Measurements from ENCODE around the gene SLC9A1.

Gene SLC9A1

DNA sequence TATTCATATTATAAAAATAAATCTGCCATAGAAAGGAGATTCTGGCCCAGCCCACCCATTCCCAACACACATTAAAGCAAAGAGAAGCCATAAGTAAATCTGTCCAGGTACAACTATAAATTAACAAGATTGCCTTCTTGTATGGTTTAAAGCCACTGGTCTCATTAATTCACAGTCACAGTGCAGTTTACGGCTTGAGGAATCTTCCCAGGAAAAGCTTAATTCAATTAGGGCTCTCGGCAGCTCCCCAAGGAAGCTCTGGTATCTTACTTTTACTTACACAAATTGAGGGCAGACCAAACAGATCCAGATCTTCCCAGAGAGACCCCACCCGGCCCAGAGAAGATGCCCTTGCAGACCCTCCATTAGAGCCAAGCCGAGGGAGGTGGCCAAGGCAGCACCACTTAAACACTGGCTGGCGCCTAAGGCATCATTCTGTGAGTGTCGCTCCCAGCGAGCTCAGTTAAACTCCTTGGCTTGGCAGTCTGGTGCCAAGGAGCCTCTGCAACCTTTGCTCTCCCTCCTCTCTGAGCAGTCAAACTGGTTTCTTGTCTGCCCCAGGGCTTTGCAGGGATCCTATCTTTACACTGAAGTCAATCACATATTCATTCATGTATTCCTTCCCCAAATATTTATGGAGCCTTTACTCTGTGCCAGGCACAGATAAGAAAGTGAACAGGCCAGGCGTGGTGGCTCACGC is 10.7 kb downstream of the SLC9A1 start:
- Histone ChIP-seq H3K36me3 (ENCODE audit: insufficient read depth, low read length) (peaks cover 2% of the 10 kb centered on the region; the same call in 1 of the 2 replicates), H3K9me3 (ENCODE audit: insufficient read depth, low read length, severe bottlenecking) (no peaks in the 10 kb centered on the region), H3K4me1 (ENCODE audit: insufficient read depth, low read length) (0 out of 2 replicates have a peak, but pooled peaks cover 2% of the 10 kb centered on the region), H3K27ac (ENCODE audit: low read length) (no peak overlapping the region), H3K27me3 (ENCODE audit: insufficient read depth, low read length, poor library complexity) (no peaks in the 10 kb centered on the region), H3K79me2 (ENCODE audit: insufficient read depth, low read length) (peaks cover 62% of the 10 kb centered on the region), H2AFZ (ENCODE audit: low read depth, low read length) (no peak overlapping the region), H3K4me2 (ENCODE audit: insufficient read depth, low read length) (no peak overlapping the region), H4K20me1 (ENCODE audit: insufficient read depth, low read length) (peaks cover 51% of the 10 kb centered on the region), H3K9ac (ENCODE audit: low read depth, low read length) (no peak overlapping the region), H3K4me3 (ENCODE audit: low read depth in 1 of 2, low read length in 2 of 2) (no peak overlapping the region)
- no peak for TF ChIP-seq EZH2 (IDR thresholded peaks at IDR 0.05; ENCODE audit: borderline replicate concordance, low read depth, low read length, severe bottlenecking)
- TF ChIP-seq, protein P1, sequence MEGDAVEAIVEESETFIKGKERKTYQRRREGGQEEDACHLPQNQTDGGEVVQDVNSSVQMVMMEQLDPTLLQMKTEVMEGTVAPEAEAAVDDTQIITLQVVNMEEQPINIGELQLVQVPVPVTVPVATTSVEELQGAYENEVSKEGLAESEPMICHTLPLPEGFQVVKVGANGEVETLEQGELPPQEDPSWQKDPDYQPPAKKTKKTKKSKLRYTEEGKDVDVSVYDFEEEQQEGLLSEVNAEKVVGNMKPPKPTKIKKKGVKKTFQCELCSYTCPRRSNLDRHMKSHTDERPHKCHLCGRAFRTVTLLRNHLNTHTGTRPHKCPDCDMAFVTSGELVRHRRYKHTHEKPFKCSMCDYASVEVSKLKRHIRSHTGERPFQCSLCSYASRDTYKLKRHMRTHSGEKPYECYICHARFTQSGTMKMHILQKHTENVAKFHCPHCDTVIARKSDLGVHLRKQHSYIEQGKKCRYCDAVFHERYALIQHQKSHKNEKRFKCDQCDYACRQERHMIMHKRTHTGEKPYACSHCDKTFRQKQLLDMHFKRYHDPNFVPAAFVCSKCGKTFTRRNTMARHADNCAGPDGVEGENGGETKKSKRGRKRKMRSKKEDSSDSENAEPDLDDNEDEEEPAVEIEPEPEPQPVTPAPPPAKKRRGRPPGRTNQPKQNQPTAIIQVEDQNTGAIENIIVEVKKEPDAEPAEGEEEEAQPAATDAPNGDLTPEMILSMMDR (IDR thresholded peaks at IDR 0.05; ENCODE audit: borderline replicate concordance, extremely low read depth, low read length, poor library complexity, severe bottlenecking), result no peak
- DNase-seq (no peak), ATAC-seq (ENCODE audit: insufficient read depth, low read depth) (no peak)

DNA sequence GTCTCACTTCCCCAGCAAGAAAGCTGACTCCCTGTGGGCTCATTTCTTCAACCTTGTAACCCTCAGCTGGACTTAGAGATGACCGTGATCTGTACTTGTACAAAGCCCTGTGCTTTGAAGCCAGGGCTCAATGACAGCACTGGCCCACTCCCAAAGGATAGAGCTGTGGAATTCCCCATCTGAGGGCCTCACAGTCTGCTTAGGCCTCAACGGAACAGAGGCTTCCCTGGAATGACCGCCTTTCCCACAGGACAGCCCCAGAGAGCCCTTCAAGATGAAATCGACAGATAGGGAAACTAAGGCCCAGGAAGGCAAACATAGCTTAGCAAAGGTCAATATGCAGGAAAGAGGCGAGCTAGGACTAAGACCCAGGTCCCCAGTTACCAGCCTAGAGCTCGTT is 11.5 kb downstream of the SLC9A1 start:
- Histone ChIP-seq H3K79me2 (ENCODE audit: insufficient read depth, low read length) (peaks cover 57% of the 10 kb centered on the region), H3K27me3 (ENCODE audit: insufficient read depth, low read length, poor library complexity) (no peaks in the 10 kb centered on the region), H2AFZ (ENCODE audit: low read depth, low read length) (no peak overlapping the region), H3K4me3 (ENCODE audit: low read depth in 1 of 2, low read length in 2 of 2) (no peak overlapping the region), H3K36me3 (ENCODE audit: insufficient read depth, low read length) (peaks cover 3% of the 10 kb centered on the region), H4K20me1 (ENCODE audit: insufficient read depth, low read length) (peaks cover 52% of the 10 kb centered on the region), H3K27ac (ENCODE audit: low read length) (no peak overlapping the region), H3K4me1 (ENCODE audit: insufficient read depth, low read length) (0 out of 2 replicates have a peak, but pooled peaks cover 2% of the 10 kb centered on the region), H3K9me3 (ENCODE audit: insufficient read depth, low read length, severe bottlenecking) (no peaks in the 10 kb centered on the region), H3K9ac (ENCODE audit: low read depth, low read length) (no peak overlapping the region), H3K4me2 (ENCODE audit: insufficient read depth, low read length) (no peak overlapping the region)
- ATAC-seq (ENCODE audit: insufficient read depth, low read depth) (no peak), DNase-seq (no peak)
- no peak for TF ChIP-seq EZH2 (IDR thresholded peaks at IDR 0.05; ENCODE audit: borderline replicate concordance, low read depth, low read length, severe bottlenecking)
- TF ChIP-seq, protein P1 (IDR thresholded peaks at IDR 0.05; ENCODE audit: borderline replicate concordance, extremely low read depth, low read length, poor library complexity, severe bottlenecking), result no peak

DNA sequence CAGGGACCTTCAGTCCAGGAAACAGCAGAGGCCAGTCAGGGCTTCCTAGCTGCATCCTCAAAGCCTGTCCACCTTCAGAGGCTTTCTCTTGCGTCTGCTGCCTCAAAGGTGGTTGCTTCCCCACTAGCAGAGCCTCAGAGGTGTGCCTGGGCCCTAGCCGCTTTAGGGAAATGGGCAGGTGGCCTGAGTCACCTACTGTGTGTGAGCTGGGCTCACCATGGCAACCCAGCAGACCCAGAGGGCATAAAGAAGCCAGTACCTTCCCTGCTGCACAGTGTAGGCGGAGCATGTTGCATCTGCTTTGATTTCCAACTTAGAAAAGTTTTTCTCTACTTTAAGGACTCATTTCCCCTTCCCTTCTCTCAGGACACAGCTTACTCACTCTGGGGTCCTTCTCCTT is 12.5 kb downstream of the SLC9A1 start:
- Histone ChIP-seq H3K4me1 (ENCODE audit: insufficient read depth, low read length) (0 out of 2 replicates have a peak, but pooled peaks cover 2% of the 10 kb centered on the region), H2AFZ (ENCODE audit: low read depth, low read length) (no peak overlapping the region), H3K4me2 (ENCODE audit: insufficient read depth, low read length) (no peak overlapping the region), H3K27me3 (ENCODE audit: insufficient read depth, low read length, poor library complexity) (no peaks in the 10 kb centered on the region), H3K9ac (ENCODE audit: low read depth, low read length) (no peak overlapping the region), H3K27ac (ENCODE audit: low read length) (no peak overlapping the region), H3K36me3 (ENCODE audit: insufficient read depth, low read length) (peaks cover 5% of the 10 kb centered on the region), H3K9me3 (ENCODE audit: insufficient read depth, low read length, severe bottlenecking) (no peaks in the 10 kb centered on the region), H4K20me1 (ENCODE audit: insufficient read depth, low read length) (peaks cover 55% of the 10 kb centered on the region), H3K79me2 (ENCODE audit: insufficient read depth, low read length) (peaks cover 50% of the 10 kb centered on the region), H3K4me3 (ENCODE audit: low read depth in 1 of 2, low read length in 2 of 2) (no peak overlapping the region)
- ATAC-seq (ENCODE audit: insufficient read depth, low read depth), result no peak
- no peak for DNase-seq
- TF ChIP-seq, protein P1 (IDR thresholded peaks at IDR 0.05; ENCODE audit: borderline replicate concordance, extremely low read depth, low read length, poor library complexity, severe bottlenecking), result no peak
- TF ChIP-seq EZH2 (IDR thresholded peaks at IDR 0.05; ENCODE audit: borderline replicate concordance, low read depth, low read length, severe bottlenecking), result no peak

Measured in DND-41 (cell line).